Activated CD4-positive, alpha-beta T cell treated with anti-CD3 and anti-CD28 coated beads, Interleukin-2, Interleukin-4, amounts not matched to agents 100 ng/mL and 50 ng/mL, durations not matched to agents 16 hours and 8 hours (primary cell): ENCODE results near the gene TOPAZ1.

Experiments used
- DNase-seq: peaks from one replicate; pipeline ENCODE4 v3.0.0-alpha.2; 2020; ENCODE audit warnings: low spot score

Gene TOPAZ1

GRCh38 chr3:44241706-44242105 lies at the start of gene TOPAZ1:
TOPAZ1 (plus strand) TSS chr3:44241886; CDS start chr3:44242054, 168 bp downstream.
- no peak for DNase-seq

GRCh38 chr3:44198284-44199269 lies 43.1 kb upstream of the TOPAZ1 start:
- DNase-seq: peak; percentile 63

GRCh38 chr3:44206261-44206660 lies 35.4 kb upstream of the TOPAZ1 start:
- DNase-seq: no peak

DNA sequence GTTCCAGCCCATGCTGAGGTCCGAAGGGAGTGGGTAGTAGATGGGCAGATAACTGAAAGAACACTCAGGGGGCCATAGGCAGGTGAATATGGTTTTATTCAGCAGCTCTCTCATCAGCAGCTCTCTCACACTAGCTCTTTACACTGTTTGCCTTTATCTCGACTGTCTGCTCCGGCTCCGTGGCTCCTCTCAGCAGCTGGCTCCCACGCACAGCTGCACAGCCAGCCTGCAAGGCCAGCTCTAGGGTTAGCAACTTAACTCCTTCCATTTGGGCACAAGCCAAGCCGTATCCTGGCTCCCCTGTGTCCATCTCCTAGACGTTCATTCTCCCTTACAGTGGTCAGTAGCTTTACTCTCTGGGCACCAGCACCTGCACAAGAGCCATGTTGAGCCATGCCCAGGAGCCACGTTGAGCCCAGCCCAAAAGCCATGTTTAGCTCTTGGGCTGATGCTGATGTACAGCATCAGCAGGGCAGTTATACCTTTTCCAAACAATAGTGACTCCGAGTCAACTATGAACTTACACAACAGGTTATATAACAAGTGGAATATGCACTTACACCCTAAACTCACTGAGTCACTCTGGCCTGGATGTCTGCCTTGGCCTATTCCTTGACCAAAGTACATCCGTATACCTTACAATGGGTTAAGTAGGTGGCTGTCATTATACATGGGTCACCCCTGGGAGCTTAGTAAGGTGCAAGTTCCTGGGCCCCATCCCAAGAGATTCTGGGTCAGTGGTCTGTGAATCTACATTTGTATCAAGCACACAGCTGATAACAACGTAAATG lies 34.6 kb upstream of the TOPAZ1 start:
- no peak for DNase-seq

DNA sequence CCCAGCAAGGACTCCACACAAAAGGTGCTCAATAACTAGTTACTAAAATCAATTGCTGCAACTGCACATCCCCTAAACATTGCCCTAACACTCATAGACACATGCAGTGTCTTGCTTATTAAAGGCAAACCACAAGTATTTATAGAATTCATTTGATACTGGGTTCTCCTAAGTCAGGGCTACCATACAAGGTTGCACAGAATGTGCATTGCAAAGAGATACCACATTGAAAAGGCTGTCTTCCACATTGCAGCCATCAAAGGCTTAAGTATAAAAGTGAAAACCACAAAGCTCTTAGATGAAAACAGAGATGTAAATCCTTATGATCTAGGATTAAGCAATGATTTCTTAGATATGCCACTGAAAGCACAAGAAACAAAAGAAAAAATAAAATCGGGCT lies 33.6 kb upstream of the TOPAZ1 start:
- no peak for DNase-seq

DNA sequence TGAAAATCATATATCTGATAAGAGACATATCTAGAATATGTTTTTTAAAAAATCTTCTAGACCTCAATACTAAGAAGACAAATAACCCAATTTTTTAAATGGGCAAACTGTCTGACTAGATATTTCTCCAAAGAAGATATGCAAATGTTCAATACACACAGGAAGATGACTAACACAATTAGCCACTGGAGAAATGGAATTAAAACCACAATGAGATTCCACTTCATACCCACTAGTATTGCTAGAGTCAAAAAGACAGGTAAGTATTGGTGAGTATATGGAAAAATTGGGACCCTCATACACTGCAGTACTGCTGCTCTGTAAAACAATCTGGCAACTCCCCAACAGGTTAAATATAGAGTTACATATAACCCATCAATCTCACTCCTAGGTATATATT lies 33.1 kb upstream of the TOPAZ1 start:
- no peak for DNase-seq

- DNase-seq: no peak
Observed at GRCh38 chr3:44210967-44211366, 30.7 kb upstream of the TOPAZ1 start.

DNA sequence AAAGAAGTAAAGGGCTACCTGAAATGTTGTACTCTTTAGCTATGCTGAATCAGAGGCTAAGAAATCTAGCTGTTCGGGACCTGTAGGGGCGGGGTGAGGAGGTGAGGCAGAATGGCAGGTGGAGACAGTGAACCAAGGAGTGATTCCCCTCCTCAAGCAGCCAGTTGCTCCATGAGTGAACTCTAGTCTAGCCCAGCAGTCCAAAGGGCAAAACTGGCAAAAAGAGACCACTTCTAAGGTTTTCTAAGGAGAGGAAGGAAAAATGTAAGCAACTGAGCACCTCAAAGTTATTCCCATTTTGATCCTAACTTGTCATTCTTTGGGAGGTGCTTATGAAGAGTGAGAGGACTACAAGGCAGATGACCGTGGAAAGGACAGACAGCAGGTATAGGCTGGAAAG lies 19.3 kb upstream of the TOPAZ1 start:
- DNase-seq: no peak

DNA sequence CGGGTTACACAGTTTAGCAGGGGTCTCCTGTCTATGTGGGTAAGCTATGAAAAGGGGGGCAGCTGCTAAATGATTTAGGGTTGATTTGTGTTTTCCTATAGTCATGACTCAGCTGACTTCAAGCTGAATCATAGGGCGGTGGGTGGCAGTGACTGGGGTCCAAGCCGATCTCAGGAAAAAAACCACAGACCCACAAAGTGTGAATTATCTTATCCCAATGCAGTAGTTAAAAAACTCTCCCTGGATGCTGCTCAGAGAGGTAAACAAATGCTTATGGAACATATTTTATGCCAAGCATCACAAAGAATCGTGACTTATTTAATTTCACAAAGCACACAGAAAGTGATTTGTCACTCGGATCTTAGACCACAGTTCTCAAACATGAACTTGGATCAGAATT lies 18.4 kb upstream of the TOPAZ1 start:
- DNase-seq: no peak

- no peak for DNase-seq
Observed at GRCh38 chr3:44224131-44224530, 17.6 kb upstream of the TOPAZ1 start.

DNA sequence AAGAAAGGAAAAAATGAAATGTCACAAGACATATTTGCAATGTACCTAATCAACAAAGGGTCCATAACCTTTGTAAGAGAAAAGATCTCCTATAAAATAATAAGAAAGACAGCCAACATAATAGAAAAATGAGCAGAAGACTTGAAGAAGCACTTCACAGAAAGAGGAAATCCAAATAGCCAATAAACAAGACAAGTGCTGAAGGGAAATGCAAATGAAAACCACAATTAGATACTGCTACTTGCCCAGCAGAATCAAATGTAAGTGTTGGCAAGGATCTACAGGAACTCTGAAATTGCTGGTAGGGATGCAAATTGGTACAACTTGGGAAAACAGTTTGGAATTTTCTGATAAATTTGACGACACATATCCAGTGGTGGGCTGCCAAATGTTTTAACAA lies 15.1 kb upstream of the TOPAZ1 start:
- no peak for DNase-seq

GRCh38 chr3:44227632-44228031 lies 14.1 kb upstream of the TOPAZ1 start:
- no peak for DNase-seq

DNA sequence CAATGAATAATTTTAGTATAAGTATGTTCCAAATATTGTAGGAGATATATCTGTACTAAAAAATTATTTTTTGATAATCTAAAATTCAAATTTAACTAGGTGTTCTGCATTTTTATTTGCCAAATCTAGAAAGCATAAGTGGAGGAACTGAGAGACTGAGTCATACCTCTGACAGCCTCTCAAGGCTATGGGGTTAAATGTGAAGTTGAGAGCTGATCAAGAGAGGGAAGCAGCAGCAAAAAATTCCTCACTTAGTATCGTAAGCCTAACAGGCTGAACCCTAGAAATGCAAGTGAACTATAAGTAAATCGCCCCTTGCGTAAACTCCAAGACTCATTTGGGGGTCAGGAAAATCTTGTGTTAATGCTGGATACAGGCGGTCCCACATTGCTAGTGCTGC lies 12.8 kb upstream of the TOPAZ1 start:
- DNase-seq: no peak

DNA sequence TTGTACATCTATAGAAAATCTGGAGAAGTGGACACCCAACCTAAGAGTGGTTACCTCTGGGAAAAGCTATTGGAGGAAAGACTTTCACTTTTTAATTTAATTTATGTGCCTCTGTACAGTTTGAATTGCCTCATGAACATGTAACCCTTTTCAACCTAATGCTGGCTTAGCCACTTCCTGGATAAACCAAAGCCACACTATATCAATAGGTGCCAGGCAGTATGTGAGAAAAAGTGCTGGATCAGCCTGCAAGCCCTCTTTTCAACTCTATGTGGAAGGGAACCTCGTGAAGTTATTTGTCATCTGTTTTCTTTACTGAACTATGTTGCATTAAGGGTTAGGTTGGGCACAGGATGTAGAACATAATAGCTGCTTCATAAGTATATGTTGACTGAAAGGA lies 9.3 kb upstream of the TOPAZ1 start:
- DNase-seq: no peak

DNA sequence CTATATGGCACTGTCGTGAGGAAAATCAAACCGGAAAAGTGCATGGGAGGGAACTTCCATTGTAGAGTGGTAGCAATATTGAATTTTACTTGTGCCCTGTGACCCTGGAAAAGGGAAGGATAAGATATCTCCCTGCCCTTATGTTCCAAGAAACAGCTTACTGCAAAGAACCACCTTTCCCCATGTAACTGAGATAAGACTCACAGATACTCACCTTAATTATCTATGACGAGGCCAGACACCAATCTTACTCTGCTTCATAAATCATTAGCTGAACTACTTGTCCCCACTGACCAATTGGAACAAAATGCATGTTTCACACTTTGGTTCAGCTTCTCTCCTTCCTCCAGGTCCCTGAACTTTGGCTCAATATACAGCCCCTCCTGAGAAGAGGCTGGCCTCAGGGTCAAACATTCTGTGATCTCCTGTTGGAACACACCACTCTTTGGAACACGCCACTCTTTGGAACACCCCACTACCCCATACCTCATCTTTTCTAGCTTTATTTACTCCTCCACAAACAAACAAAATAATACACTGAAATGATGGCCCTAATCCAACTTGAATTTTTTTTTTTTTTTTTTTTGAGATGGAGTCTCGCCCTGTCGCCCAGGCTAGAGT lies 6.9 kb upstream of the TOPAZ1 start:
- DNase-seq: no peak

GRCh38 chr3:44235604-44236484 lies 5.8 kb upstream of the TOPAZ1 start:
- DNase-seq: peak; percentile 63

DNA sequence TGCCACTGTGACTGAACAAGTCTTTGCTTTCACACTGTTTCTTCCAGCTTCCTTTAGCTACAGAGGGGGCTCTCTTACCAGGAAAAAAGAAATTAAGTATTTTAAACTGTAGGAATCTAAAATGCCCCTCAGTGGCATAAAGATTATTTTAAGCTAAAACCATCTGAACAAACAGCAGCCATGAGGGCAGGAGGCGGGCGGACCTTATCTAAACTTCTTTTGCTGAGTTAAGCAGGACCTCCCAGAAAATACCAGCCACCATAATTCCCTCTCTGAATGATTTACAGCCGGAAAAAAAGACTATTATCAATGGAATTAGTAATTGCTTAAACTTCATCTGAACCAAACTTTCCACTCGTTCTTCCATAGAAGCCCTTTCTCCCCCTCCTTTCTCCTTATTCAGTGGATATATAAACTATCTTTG lies 5.2 kb upstream of the TOPAZ1 start:
- DNase-seq: no peak

DNA sequence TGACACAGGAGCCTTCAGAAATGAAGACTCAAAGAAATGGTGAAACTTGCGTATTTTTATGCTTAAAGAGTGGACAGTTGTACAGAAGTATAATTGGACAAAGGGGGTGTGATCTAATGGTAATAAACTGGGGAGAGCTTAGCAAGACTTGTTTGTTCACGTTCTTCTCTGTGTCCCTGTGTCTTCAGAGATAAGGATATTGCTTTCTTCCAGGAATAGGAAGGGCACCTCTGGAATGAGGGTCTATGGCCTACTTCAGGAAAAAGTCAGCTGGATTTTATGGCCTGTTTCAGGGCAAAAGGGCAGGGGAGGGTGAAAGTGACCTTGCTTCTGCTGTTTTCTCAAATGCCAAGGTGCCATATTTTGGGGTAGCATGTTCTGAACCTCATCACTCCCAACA lies 4.5 kb upstream of the TOPAZ1 start:
- DNase-seq: no peak

DNA sequence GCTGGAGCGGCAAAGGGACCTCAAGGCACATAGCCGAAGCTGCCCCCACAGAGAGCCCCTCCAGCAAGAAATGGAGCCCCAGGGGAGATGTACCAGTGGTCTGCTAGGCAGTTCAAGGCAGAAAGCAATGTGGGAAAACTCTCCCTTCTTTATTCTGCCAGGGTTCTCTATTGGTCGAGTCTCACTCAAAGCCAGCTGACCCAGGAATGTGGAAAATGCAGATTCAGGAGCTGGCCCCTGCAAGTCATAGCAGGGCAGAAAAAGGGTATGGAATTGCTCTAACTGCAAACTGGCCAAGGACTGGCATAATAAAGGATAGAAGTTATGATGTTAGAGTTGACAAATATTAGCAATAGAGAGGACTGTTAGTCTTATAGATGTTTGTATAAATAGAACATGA lies 4.0 kb upstream of the TOPAZ1 start:
- no peak for DNase-seq

GRCh38 chr3:44238889-44239288 lies 2.8 kb upstream of the TOPAZ1 start:
- no peak for DNase-seq

DNA sequence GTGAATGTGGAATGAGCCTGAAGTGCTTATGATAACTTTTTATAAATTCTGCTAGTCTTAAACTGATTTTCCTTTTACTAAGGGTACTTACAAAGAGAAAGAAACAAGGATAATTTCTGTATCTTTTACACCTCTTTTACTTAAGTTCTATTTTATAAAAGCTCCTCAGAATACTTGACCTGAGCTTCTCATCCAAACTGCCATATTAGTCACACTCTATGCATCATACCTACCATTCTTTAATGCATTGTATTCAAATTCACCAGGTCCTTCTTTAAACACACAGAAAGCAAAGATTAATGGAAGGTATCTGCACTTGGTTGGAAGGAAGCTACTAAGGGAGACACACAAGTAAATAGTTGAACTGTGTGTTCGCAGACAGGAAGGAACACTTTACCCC lies 1.6 kb upstream of the TOPAZ1 start:
- no peak for DNase-seq

- DNase-seq: no peak
Observed at GRCh38 chr3:44242721-44243120, 1.0 kb downstream of the TOPAZ1 start.
